NT2/D1 (cell line): ENCODE data around the gene TUBB1.

Source experiments
- DNase-seq: peaks from one replicate; pipeline ENCODE4 v3.0.0-alpha.2; 2011; ENCODE audit warnings: low read depth, low spot score
- H3K27me3 ChIP-seq: 2 replicates; pipeline ENCODE4 v1.6.0; 2011; ENCODE audit warnings: mild to moderate bottlenecking; ENCODE audit not compliant: insufficient read length, insufficient read depth
- H3K36me3 ChIP-seq: 2 replicates; pipeline ENCODE4 v1.6.1; 2011; ENCODE audit warnings: mild to moderate bottlenecking, low read length, mixed read lengths; ENCODE audit not compliant: insufficient read depth, insufficient read length
- H3K4me1 ChIP-seq: 2 replicates; pipeline ENCODE4 v1.5.1; 2011; ENCODE audit not compliant: insufficient read depth, insufficient read length
- H3K4me3 ChIP-seq: 2 replicates; pipeline ENCODE4 v1.5.1; 2011; ENCODE audit warnings: low read depth; ENCODE audit not compliant: insufficient read length
- H3K9ac ChIP-seq: 2 replicates; pipeline ENCODE4 v1.6.0; 2011; ENCODE audit warnings: low read depth; ENCODE audit not compliant: insufficient read length
- H3K9me3 ChIP-seq: 2 replicates; pipeline ENCODE4 v1.5.1; 2011; ENCODE audit warnings: mild to moderate bottlenecking, low read length; ENCODE audit not compliant: insufficient read depth
- SUZ12 ChIP-seq: IDR thresholded peaks from 2 replicates; pipeline ENCODE4 v1.6.1; 2011; ENCODE audit not compliant: insufficient read length, insufficient read depth; ENCODE audit errors: extremely low read depth
- YY1 ChIP-seq: IDR thresholded peaks from 2 replicates; pipeline ENCODE4 v1.6.1; 2011; ENCODE audit not compliant: insufficient read length, insufficient read depth
- ZNF274 ChIP-seq: IDR thresholded peaks from 2 replicates; pipeline ENCODE4 v1.6.1; 2011; ENCODE audit warnings: mild to moderate bottlenecking, low read depth, low read length

TUBB1 gene

GRCh38 chr20:59022754-59023153 lies 3.5 kb downstream of the TUBB1 start:
- Histone ChIP-seq H3K4me3 (no peak overlapping the region), H3K27me3 (peaks cover 41% of the 10 kb centered on the region), H3K36me3 (peaks cover 48% of the 10 kb centered on the region), H3K4me1 (peaks cover 3% of the 10 kb centered on the region), H3K9ac (no peak overlapping the region), H3K9me3 (no peaks in the 10 kb centered on the region)
- TF ChIP-seq YY1, result no peak
- TF ChIP-seq SUZ12, result no peak
- TF ChIP-seq ZNF274, result no peak
- no peak for DNase-seq

GRCh38 chr20:59023616-59024015 lies 4.4 kb downstream of the TUBB1 start:
- no peak overlapping the region for H3K9ac ChIP-seq
- TF ChIP-seq SUZ12 (no peak), ZNF274 (no peak), YY1 (no peak)
- H3K27me3 ChIP-seq, result peaks cover 48% of the 10 kb centered on the region
- H3K4me3 ChIP-seq, result no peak overlapping the region
- DNase-seq, result no peak
- peaks cover 57% of the 10 kb centered on the region for H3K36me3 ChIP-seq
- no peaks in the 10 kb centered on the region for H3K9me3 ChIP-seq
- H3K4me1 ChIP-seq, result peaks cover 3% of the 10 kb centered on the region

GRCh38 chr20:59024111-59024530 lies 4.9 kb downstream of the TUBB1 start:
- H3K4me1 ChIP-seq, result peaks cover 3% of the 10 kb centered on the region
- no peaks in the 10 kb centered on the region for H3K9me3 ChIP-seq
- H3K9ac ChIP-seq, result no peak overlapping the region
- H3K27me3 ChIP-seq, result peaks cover 48% of the 10 kb centered on the region
- peaks cover 62% of the 10 kb centered on the region for H3K36me3 ChIP-seq
- H3K4me3 ChIP-seq, result no peak overlapping the region
- TF ChIP-seq SUZ12 (no peak), ZNF274 (no peak), YY1 (no peak)
- no peak for DNase-seq

- no peaks in the 10 kb centered on the region for H3K9me3 ChIP-seq
- TF ChIP-seq SUZ12, result no peak
- no peak for TF ChIP-seq YY1
- TF ChIP-seq ZNF274, result no peak
- peaks cover 54% of the 10 kb centered on the region for H3K27me3 ChIP-seq
- H3K36me3 ChIP-seq, result peaks cover 71% of the 10 kb centered on the region
- H3K9ac ChIP-seq, result no peak overlapping the region
- H3K4me1 ChIP-seq, result no peaks in the 10 kb centered on the region
- no peak for DNase-seq
- no peak overlapping the region for H3K4me3 ChIP-seq
Measured at GRCh38 chr20:59025086-59025485, 5.9 kb downstream of the TUBB1 start.

- Histone ChIP-seq H3K27me3 (peaks cover 58% of the 10 kb centered on the region), H3K9ac (no peak overlapping the region), H3K4me1 (no peaks in the 10 kb centered on the region), H3K9me3 (no peaks in the 10 kb centered on the region), H3K36me3 (peaks cover 75% of the 10 kb centered on the region), H3K4me3 (no peak overlapping the region)
- no peak for DNase-seq
- TF ChIP-seq YY1, result no peak
- TF ChIP-seq ZNF274, result no peak
- TF ChIP-seq SUZ12, result no peak
Measured at GRCh38 chr20:59025511-59025910, 6.3 kb downstream of the TUBB1 start.

- TF ChIP-seq YY1 (no peak), ZNF274 (no peak), SUZ12 (no peak)
Measured at GRCh38 chr20:59026904-59027740, 7.9 kb downstream of the TUBB1 start.

GRCh38 chr20:59027741-59028320 lies 8.6 kb downstream of the TUBB1 start:
- Histone ChIP-seq H3K36me3 (peaks cover 83% of the 10 kb centered on the region), H3K4me3 (no peak overlapping the region), H3K9ac (no peak overlapping the region), H3K9me3 (no peaks in the 10 kb centered on the region), H3K4me1 (no peaks in the 10 kb centered on the region), H3K27me3 (peaks cover 72% of the 10 kb centered on the region)
- no peak for DNase-seq
- TF ChIP-seq YY1 (no peak), SUZ12 (no peak), ZNF274 (no peak)

More at GRCh38 chr20:59026904-59027740, 7.9 kb downstream of the TUBB1 start:
- peaks cover 86% of the 10 kb centered on the region for H3K36me3 ChIP-seq
- DNase-seq, result no peak
- no peaks in the 10 kb centered on the region for H3K4me1 ChIP-seq
- no peaks in the 10 kb centered on the region for H3K9me3 ChIP-seq
- no peak overlapping the region for H3K9ac ChIP-seq
- peaks cover 72% of the 10 kb centered on the region for H3K27me3 ChIP-seq
- no peak overlapping the region for H3K4me3 ChIP-seq
